AG04450 (cell line): ENCODE measurements around the gene MEI4. TPM values are rescaled to one million over a fixed set of nuclear protein-coding genes. Genes with fewer than 3 reads are reported as not detected.
"Not testable (repeated sequence)": the region's sequence is repeated elsewhere in the genome, so short reads cannot be mapped to it uniquely, and the experiment has no call there.

Experiments
- CTCF ChIA-PET: fragments of 300-600, 350-600 bp; formaldehyde crosslinking; extraction: SDS; loops from one replicate; lab custom pipeline; 2022; ENCODE audit warnings: antibody characterized with exemption, inconsistent platforms; lab: Charles Lee
- POLR2A ChIA-PET: fragments of 350-600 bp; formaldehyde crosslinking; extraction: SDS; loops from one replicate; lab custom pipeline; 2021; ENCODE audit warnings: antibody characterized with exemption, inconsistent platforms; lab: Yijun Ruan, JAX
- DNase-seq: peaks from one replicate; pipeline ENCODE4 v3.0.0-alpha.2; 2011; ENCODE audit warnings: low read depth, low spot score
- H3K27ac ChIP-seq: one replicate; pipeline ENCODE4 v1.5.1; 2012; ENCODE audit warnings: low read depth, low read length, control low read depth
- H3K27me3 ChIP-seq: one replicate; pipeline ENCODE4 v1.6.0; 2012; ENCODE audit warnings: low read length; ENCODE audit not compliant: control insufficient read depth, insufficient read depth
- H3K4me3 ChIP-seq: 2 replicates; pipeline ENCODE4 v1.5.1; 2011; ENCODE audit warnings: mild to moderate bottlenecking, low read depth, low read length, control low read depth
- H3K9me3 ChIP-seq: 2 replicates; pipeline ENCODE4 v1.5.1; 2012; ENCODE audit warnings: low read length; ENCODE audit not compliant: control insufficient read depth, insufficient read depth
- CTCF ChIP-seq: IDR thresholded peaks from 2 replicates; pipeline ENCODE4 v1.5.1; 2011; ENCODE audit warnings: low read depth, low read length, control low read depth, inconsistent platforms
- polyA plus RNA-seq: library from polyadenylated mRNA; depleted of rRNA; stranded (reverse); fragments of >200 nt; gene quantifications from 2 replicates; pipeline ENCODE4 v1.2.3, GENCODE V29; 2011

MEI4 gene
- polyA plus RNA-seq, 1 experiment: not detected

DNA sequence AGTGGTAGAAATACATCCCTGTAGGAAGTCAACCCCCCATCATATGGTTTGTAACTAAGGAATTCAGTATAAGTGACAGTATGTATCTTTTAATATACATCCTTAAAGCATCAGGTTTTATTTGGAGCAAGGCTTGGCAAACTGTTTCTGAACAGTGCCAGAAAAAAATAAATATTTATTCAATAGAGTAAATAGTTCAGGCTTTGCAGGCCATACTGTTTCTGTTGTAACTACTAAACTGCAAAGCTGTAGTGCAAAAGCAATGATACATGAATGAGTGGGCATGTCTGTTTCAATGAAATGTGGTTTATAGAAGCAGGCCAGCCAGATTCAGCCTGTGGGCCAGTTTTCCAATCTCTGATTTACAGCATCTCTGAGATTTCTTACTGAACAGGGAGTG lies 977 bp downstream of the MEI4 start:
- no peak for DNase-seq
- POLR2A ChIA-PET: no interaction called here
- peaks cover 8% of the 10 kb centered on the region for H3K9me3 ChIP-seq
- TF ChIP-seq CTCF: no peak
- no peak overlapping the region for H3K27ac ChIP-seq
- H3K27me3 ChIP-seq: no peaks in the 10 kb centered on the region
- CTCF ChIA-PET: no interaction called here
- H3K4me3 ChIP-seq: no peak overlapping the region

GRCh38 chr6:77655035-77655434 lies 2.2 kb downstream of the MEI4 start:
- DNase-seq, POLR2A ChIA-PET, H3K4me3 ChIP-seq, H3K27ac ChIP-seq, CTCF ChIA-PET, H3K27me3 ChIP-seq, H3K9me3 ChIP-seq: not testable (repeated sequence)

DNA sequence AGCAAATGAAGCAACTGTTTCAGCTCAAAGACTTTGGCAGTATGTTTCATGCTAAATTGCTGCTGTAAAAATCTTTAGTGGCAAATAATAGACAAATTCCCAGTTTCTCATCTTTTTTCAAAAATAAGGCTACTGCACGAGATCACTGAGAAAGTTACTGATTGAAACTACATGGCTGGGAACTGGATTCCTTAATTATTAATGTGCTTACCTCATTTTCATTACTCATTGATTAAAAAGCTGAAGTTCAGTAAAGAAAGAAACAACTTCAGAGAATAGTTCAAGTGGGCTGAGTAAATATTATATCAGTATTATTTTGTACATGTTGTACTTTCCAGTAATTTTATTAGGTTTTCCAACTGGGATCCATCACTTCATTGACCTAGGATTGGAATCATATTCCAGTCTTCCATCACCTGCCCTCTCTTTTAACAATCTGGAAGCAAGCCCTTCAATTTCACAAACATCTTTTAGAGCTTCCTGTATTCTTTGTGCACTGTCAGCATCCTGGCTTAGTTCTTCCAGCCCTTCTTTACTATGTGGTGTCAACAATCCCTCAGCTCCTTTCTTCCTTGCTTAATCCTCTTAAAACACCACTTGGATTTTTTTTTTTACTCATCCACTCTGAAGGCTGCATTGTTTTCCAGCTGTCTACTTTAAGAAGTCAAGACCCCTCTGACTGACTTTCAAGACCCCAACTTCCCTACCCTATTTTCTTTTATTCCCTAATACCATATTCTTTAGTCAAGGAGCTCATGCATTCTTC lies 4.3 kb downstream of the MEI4 start:
- POLR2A ChIA-PET: no interaction called here
- no peak for DNase-seq
- H3K4me3 ChIP-seq: no peak overlapping the region
- CTCF ChIA-PET: no interaction called here
- H3K27me3 ChIP-seq: no peaks in the 10 kb centered on the region
- TF ChIP-seq CTCF: no peak
- no peak overlapping the region for H3K27ac ChIP-seq
- H3K9me3 ChIP-seq: no peaks in the 10 kb centered on the region

- ChIA-PET POLR2A (no interaction called here), CTCF (no interaction called here)
Observed at GRCh38 chr6:77666340-77666739, 13.5 kb downstream of the MEI4 start.

DNA sequence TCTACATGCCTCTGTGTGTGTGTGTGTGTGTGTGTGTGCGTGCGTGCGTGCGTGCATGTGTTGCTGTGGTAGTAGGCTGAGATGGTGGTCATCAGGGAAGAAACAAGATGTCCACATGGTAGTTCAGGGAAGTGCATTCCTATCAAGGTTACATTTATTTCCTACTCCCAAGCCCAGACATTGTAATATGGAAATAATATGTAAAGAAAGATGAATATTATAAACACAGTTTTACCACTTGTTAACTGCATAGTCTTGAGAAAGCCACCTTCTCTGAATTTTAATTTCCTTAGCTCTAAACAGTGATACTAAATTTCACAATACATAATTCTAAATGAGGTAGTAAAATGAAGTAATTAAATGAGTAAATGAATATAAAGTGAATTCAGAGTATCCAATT lies 14.0 kb downstream of the MEI4 start:
- ChIA-PET CTCF (no interaction called here), POLR2A (no interaction called here)
- Histone ChIP-seq H3K27me3 (no peaks in the 10 kb centered on the region), H3K27ac (no peak overlapping the region), H3K9me3 (no peaks in the 10 kb centered on the region), H3K4me3 (no peak overlapping the region)
- DNase-seq: no peak
- TF ChIP-seq CTCF: no peak

More at GRCh38 chr6:77666340-77666739, 13.5 kb downstream of the MEI4 start:
- Histone ChIP-seq H3K27ac (no peak overlapping the region), H3K27me3 (no peaks in the 10 kb centered on the region), H3K4me3 (no peak overlapping the region), H3K9me3 (no peaks in the 10 kb centered on the region)
- TF ChIP-seq CTCF: no peak
- no peak for DNase-seq
